ENCODE measurements around the gene TTPAL. TPM values are rescaled to one million over a fixed set of nuclear protein-coding genes. Genes with fewer than 3 reads are reported as not detected.

Gene TTPAL
- total and polyA plus RNA-seq, 10 donors: 3.5 to 16.3 (median 11.8) TPM

DNA sequence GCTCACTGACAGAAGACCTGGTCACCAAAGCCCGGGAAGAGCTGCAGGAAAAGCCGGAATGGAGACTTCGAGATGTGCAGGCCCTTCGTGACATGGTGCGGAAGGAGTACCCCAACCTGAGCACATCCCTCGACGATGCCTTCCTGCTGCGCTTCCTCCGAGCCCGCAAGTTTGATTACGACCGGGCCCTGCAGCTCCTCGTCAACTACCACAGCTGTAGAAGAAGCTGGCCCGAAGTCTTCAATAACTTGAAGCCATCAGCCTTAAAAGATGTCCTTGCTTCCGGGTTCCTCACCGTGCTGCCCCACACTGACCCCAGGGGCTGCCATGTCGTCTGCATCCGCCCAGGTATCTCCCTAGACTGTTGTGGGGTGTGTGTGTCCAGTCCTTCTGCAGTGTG, 4.4 kb downstream of the TTPAL start:
- peaks cover 4 to 55% (median 28%) of the 10 kb centered on the region in 6 donors for H3K4me1 ChIP-seq
- intact Hi-C loops (cut with DNase I; ENCODE audit: low total_unique reads): no loop called here
- peaks cover 0 to 57% (median 28%) of the 10 kb centered on the region in 6 donors for H3K36me3 ChIP-seq
- no peaks in the 10 kb centered on the region for H3K27me3 ChIP-seq (replicated peaks in 1 of 7)
- no peak for DNase-seq
- TF ChIP-seq POLR2A (IDR thresholded peaks at IDR 0.05) (no peak), POLR2AphosphoS5 (IDR thresholded peaks at IDR 0.05) (peak in 1 of 3 donors; percentile 30)
- H3K27ac ChIP-seq: peak overlapping the region in 2 of 8 donors; percentile 21 to 50
- 93 to 97% (median 94%) methylated on average over 18 of the region's 18 CpGs for WGBS, 5 donors
- no peaks in the 10 kb centered on the region for H3K9me3 ChIP-seq
- H3K4me3 ChIP-seq: no peak overlapping the region

DNA sequence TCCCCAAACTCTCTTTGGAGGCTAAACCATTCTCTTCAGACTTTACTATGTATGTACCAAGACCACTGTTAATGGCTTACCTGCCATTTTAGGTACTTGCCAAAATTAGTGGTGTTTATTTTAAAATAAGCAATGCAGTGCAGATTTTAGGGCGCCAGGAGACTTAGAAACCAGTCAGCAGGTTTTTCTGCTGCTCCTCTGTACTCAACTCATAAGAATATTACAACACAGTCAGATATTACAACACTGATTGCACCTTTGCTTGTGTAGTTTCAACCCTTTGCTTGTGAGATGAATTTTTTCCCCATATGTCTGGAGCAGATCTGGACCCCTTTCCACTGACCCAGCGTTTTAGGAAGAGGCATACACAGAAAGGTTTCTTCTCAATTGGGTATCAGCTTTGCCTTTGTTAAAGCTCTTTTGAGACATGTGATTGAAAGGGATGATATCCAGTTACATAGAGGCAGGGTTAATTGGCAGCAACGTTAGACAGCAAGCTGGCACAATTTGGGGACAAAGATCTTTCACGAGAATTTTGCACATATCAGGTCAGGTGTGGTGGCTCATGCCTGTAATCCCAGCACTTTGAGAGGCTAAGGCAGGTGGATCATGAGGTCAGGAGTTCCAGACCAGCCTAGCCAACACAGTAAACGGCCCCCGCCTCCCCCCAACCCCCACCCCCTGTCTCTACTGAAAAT, 6.2 kb downstream of the TTPAL start:
- TF ChIP-seq, protein P1, sequence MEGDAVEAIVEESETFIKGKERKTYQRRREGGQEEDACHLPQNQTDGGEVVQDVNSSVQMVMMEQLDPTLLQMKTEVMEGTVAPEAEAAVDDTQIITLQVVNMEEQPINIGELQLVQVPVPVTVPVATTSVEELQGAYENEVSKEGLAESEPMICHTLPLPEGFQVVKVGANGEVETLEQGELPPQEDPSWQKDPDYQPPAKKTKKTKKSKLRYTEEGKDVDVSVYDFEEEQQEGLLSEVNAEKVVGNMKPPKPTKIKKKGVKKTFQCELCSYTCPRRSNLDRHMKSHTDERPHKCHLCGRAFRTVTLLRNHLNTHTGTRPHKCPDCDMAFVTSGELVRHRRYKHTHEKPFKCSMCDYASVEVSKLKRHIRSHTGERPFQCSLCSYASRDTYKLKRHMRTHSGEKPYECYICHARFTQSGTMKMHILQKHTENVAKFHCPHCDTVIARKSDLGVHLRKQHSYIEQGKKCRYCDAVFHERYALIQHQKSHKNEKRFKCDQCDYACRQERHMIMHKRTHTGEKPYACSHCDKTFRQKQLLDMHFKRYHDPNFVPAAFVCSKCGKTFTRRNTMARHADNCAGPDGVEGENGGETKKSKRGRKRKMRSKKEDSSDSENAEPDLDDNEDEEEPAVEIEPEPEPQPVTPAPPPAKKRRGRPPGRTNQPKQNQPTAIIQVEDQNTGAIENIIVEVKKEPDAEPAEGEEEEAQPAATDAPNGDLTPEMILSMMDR (IDR thresholded peaks at IDR 0.05 in 8 of 11, conservative IDR thresholded peaks at IDR 0.05 in 3 of 11): no peak
- no peak for TF ChIP-seq POLR2A (IDR thresholded peaks at IDR 0.05)
- no peak for TF ChIP-seq POLR2AphosphoS5 (IDR thresholded peaks at IDR 0.05)
- no peak for DNase-seq
- H3K27me3 ChIP-seq (replicated peaks in 1 of 7): no peaks in the 10 kb centered on the region
- 73 to 94% (median 80%) methylated on average over 6 of the region's 6 CpGs for WGBS, 5 donors
- no peaks in the 10 kb centered on the region for H3K9me3 ChIP-seq
- H3K4me3 ChIP-seq: no peak overlapping the region
- H3K27ac ChIP-seq: peak overlapping the region in 3 of 8 donors; percentile 7 to 67 (median 35)
- peaks cover 0 to 75% (median 39%) of the 10 kb centered on the region in 6 donors for H3K36me3 ChIP-seq
- intact Hi-C loops (cut with DNase I; ENCODE audit: low total_unique reads): no loop called here
- H3K4me1 ChIP-seq: peaks cover 0 to 39% (median 12%) of the 10 kb centered on the region in 6 donors

DNA sequence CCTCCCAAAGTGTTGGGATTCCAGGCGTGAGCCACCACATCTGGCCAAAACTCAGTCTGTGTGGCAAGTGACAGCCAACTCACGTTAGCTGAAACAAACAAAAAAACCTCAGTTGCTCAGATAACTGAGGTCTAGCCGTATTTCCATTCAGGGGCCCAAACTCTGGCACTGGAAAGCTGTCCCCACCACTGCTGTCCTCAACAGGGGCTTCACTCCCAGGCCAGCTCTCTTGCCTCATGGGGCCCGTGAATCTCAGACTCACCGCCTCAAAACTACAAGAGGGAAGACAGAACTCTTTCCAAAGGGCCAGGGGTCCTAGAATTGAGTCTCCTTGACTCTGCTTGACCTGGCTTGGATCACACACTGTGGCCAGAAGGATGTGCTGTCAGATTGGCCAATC, 7.4 kb downstream of the TTPAL start:
- no peak for DNase-seq
- Histone ChIP-seq H3K27me3 (replicated peaks in 1 of 7) (no peaks in the 10 kb centered on the region), H3K36me3 (peaks cover 0 to 87% (median 49%) of the 10 kb centered on the region in 6 donors), H3K27ac (no peak overlapping the region), H3K4me1 (peaks cover 0 to 28% (median 10%) of the 10 kb centered on the region in 6 donors), H3K4me3 (no peak overlapping the region), H3K9me3 (no peaks in the 10 kb centered on the region)
- intact Hi-C loops (cut with DNase I; ENCODE audit: low total_unique reads): no loop called here
- 88 to 97% (median 94%) methylated on average over 5 of the region's 5 CpGs for WGBS, 5 donors
- TF ChIP-seq POLR2AphosphoS5 (IDR thresholded peaks at IDR 0.05) (no peak), POLR2A (IDR thresholded peaks at IDR 0.05) (no peak)
- TF ChIP-seq, protein P1 (IDR thresholded peaks at IDR 0.05 in 8 of 11, conservative IDR thresholded peaks at IDR 0.05 in 3 of 11): no peak

DNA sequence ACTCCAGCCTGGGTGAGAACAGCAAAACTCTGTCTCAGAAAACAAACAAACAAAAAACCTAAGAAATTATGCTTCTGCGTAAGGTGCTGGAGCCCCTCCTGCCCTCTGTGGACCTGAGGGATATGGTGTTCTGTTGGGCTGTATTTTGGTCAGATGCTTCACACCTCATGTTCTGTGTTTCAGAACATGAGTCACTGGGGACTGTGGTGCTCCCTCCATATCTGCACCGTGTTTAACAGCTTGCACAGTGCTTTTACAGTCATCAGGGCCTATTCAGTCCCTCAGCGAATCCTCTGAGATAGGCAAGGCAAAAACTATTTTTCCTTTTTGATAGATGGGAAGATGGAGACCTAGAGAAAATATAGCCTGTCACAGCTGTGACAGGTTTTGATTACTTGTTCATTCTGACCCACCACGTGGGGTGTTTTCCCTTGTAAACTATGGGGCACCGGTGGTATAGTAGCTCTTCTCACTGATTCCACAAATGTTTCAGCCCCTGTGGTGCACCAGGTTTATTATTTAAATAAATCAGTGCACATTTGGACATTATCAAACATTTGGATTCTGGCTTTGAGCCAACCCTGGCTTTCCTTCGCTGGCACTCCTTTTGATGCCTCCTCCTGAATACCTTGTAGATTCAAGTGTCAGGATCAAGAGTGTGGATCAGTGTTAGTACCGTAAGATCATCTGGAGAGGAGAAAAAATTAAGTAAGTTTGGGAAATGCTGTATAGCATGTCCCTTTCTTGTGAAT, 9.6 kb downstream of the TTPAL start:
- Histone ChIP-seq H3K4me3 (no peak overlapping the region), H3K27ac (no peak overlapping the region), H3K27me3 (replicated peaks in 1 of 7) (no peaks in the 10 kb centered on the region), H3K4me1 (peaks cover 0 to 16% (median 0%) of the 10 kb centered on the region in 6 donors), H3K9me3 (no peaks in the 10 kb centered on the region), H3K36me3 (peaks cover 0 to 100% (median 66%) of the 10 kb centered on the region in 6 donors)
- DNase-seq: no peak
- 87 to 97% (median 89%) methylated on average over 7 of the region's 7 CpGs for WGBS, 5 donors
- TF ChIP-seq, protein P1 (IDR thresholded peaks at IDR 0.05 in 8 of 11, conservative IDR thresholded peaks at IDR 0.05 in 3 of 11): no peak
- intact Hi-C loops (cut with DNase I; ENCODE audit: low total_unique reads): no loop called here

All from spleen (tissue), 11 donors.